CD4-positive, alpha-beta T cell treated with Interleukin-17A for 4 hours (primary cell): ENCODE results near the gene TMEM98.
"Not testable (repeated sequence)": the region's sequence is repeated elsewhere in the genome, so short reads cannot be mapped to it uniquely, and the experiment has no call there.

ENCODE experiments used
- DNase-seq: peaks from one replicate; pipeline ENCODE4 v3.0.0-alpha.2; 2020; ENCODE audit warnings: mixed read lengths

TMEM98 gene

GRCh38 chr17:32916134-32916533, 11.8 kb upstream of the TMEM98 start:
- no peak for DNase-seq

GRCh38 chr17:32917081-32917480, 10.9 kb upstream of the TMEM98 start:
- no peak for DNase-seq

- DNase-seq, result no peak
Measured at GRCh38 chr17:32917842-32918241, 10.1 kb upstream of the TMEM98 start.

- DNase-seq, result not testable (repeated sequence)
Measured at GRCh38 chr17:32919876-32920275, 8.1 kb upstream of the TMEM98 start.

GRCh38 chr17:32920293-32920692, 7.7 kb upstream of the TMEM98 start:
- no peak for DNase-seq

GRCh38 chr17:32921017-32921416, 6.9 kb upstream of the TMEM98 start:
- no peak for DNase-seq

- not testable (repeated sequence) for DNase-seq
Measured at GRCh38 chr17:32923905-32924304, 4.0 kb upstream of the TMEM98 start.

GRCh38 chr17:32926183-32926582, 1.8 kb upstream of the TMEM98 start:
- no peak for DNase-seq

GRCh38 chr17:32926789-32927188, 1.2 kb upstream of the TMEM98 start:
- not testable (repeated sequence) for DNase-seq

- DNase-seq, result no peak
Measured at GRCh38 chr17:32927201-32927723, 691 bp upstream of the TMEM98 start.

GRCh38 chr17:32928586-32929535, 908 bp downstream of the TMEM98 start:
- DNase-seq, result no peak

GRCh38 chr17:32929588-32929987, 1.6 kb downstream of the TMEM98 start:
- no peak for DNase-seq

GRCh38 chr17:32930512-32930911, 2.6 kb downstream of the TMEM98 start:
- DNase-seq, result no peak

GRCh38 chr17:32931686-32932085, 3.7 kb downstream of the TMEM98 start:
- no peak for DNase-seq

- DNase-seq, result no peak
Measured at GRCh38 chr17:32933881-32934280, 5.9 kb downstream of the TMEM98 start.

GRCh38 chr17:32935726-32936125, 7.8 kb downstream of the TMEM98 start:
- no peak for DNase-seq

GRCh38 chr17:32936186-32936893, 8.4 kb downstream of the TMEM98 start:
- DNase-seq, result no peak

GRCh38 chr17:32936894-32937500, 9.0 kb downstream of the TMEM98 start:
- DNase-seq, result peak; percentile 74

- DNase-seq, result no peak
Measured at GRCh38 chr17:32940706-32941390, 12.9 kb downstream of the TMEM98 start.

GRCh38 chr17:32941419-32942032, 13.6 kb downstream of the TMEM98 start:
- no peak for DNase-seq

- DNase-seq, result no peak
Measured at GRCh38 chr17:32943206-32943605, 15.3 kb downstream of the TMEM98 start.

GRCh38 chr17:32943647-32944191, 15.8 kb downstream of the TMEM98 start:
- no peak for DNase-seq
